ENCODE results near the gene RPL27. TPM values are rescaled to one million over a fixed set of nuclear protein-coding genes. Genes with fewer than 3 reads are reported as not detected.
"Not testable (repeated sequence)": the region's sequence is repeated elsewhere in the genome, so short reads cannot be mapped to it uniquely, and the experiment has no call there.

The RPL27 gene
- total RNA-seq, 3 donors from 2014 or later = 459 to 804 (median 648) TPM

GRCh38 chr17:42999003-42999525 is 845 bp downstream of the RPL27 start:
- no peak for TF ChIP-seq CTCF (IDR thresholded peaks at IDR 0.05)
- ATAC-seq (no peak), DNase-seq (no peak)
- intact Hi-C loops (cut with DNase I, micrococcal nuclease) = no loop called here
- Histone ChIP-seq H3K4me1 (ENCODE audit: low read depth) (peaks cover 15% of the 10 kb centered on the region), H3K36me3 (ENCODE audit: low read depth) (peaks cover 4% of the 10 kb centered on the region), H3K9me3 (no peaks in the 10 kb centered on the region), H3K4me3 (peak overlapping the region; percentile 42)

- intact Hi-C loops (cut with DNase I, micrococcal nuclease); H3K9me3 ChIP-seq; DNase-seq; H3K36me3 ChIP-seq (ENCODE audit: low read depth); ATAC-seq; H3K4me3 ChIP-seq: not testable (repeated sequence)
- H3K4me1 ChIP-seq (ENCODE audit: low read depth) = peaks cover 15% of the 10 kb centered on the region
Observed at GRCh38 chr17:43000894-43001293, 2.7 kb downstream of the RPL27 start.

- ATAC-seq (no peak), DNase-seq (no peak)
- Histone ChIP-seq H3K36me3 (ENCODE audit: low read depth) (peaks cover 4% of the 10 kb centered on the region), H3K4me1 (ENCODE audit: low read depth) (peaks cover 20% of the 10 kb centered on the region), H3K9me3 (no peaks in the 10 kb centered on the region), H3K4me3 (no peak overlapping the region)
- intact Hi-C loops (cut with DNase I, micrococcal nuclease) = no loop called here
- TF ChIP-seq CTCF (IDR thresholded peaks at IDR 0.05) = no peak
Observed at GRCh38 chr17:43003542-43004172, 5.4 kb downstream of the RPL27 start.

GRCh38 chr17:43006639-43007551 is 8.7 kb downstream of the RPL27 start, which contains the start of gene IFI35:
Gene IFI35 (plus strand): TSS chr17:43006784. CDS start chr17:43006948, 164 bp downstream.
- TF ChIP-seq CTCF (IDR thresholded peaks at IDR 0.05) = peak; percentile 29
- no peaks in the 10 kb centered on the region for H3K9me3 ChIP-seq
- peak; percentile 91 for ATAC-seq
- H3K36me3 ChIP-seq (ENCODE audit: low read depth) = peaks cover 4% of the 10 kb centered on the region
- peak within 1 kb of the TSS; percentile 39 for H3K4me3 ChIP-seq
- peak; percentile 92 to 94 (median 93) for DNase-seq
- H3K4me1 ChIP-seq (ENCODE audit: low read depth) = peaks cover 24% of the 10 kb centered on the region
- intact Hi-C loops (cut with DNase I, micrococcal nuclease) = no loop called here

- intact Hi-C loops (cut with DNase I, micrococcal nuclease) = no loop called here
- ATAC-seq = peak; percentile 86
Observed at GRCh38 chr17:43010667-43011308, 12.6 kb downstream of the RPL27 start.

More at GRCh38 chr17:43010667-43011308, 12.6 kb downstream of the RPL27 start:
- Histone ChIP-seq H3K36me3 (ENCODE audit: low read depth) (no peaks in the 10 kb centered on the region), H3K4me3 (peak overlapping the region; percentile 17), H3K9me3 (no peaks in the 10 kb centered on the region), H3K4me1 (ENCODE audit: low read depth) (peaks cover 26% of the 10 kb centered on the region)
- peak in 1 of 3 donors; percentile 85 for DNase-seq
- no peak for TF ChIP-seq CTCF (IDR thresholded peaks at IDR 0.05)

Measured in mucosa of descending colon (tissue), 3 donors.